Spleen (tissue), 7 donors: ENCODE results near the gene IKBKG.

ENCODE experiments used
- POLR2A ChIP-seq, 3 donors: fragments of 450-650 bp; IDR thresholded peaks; one replicate each; pipeline ENCODE4 v1.5.1; 2017; ENCODE audit warnings: antibody characterized with exemption in 3 of 3, mild to moderate bottlenecking in 1 of 3
- TF ChIP-seq, protein P1 (sequence below), 11 experiments: fragments of 200-600 bp in 7 of 11; fragments of 450-650 bp in 4 of 11; sonication (generic) in 4 of 11; IDR thresholded peaks in 8 of 11; conservative IDR thresholded peaks in 3 of 11; 1 replicate in 7 of 11; 2 replicates in 4 of 11; pipeline versions ENCODE4 v1.4.0 to v1.8.0; 2016 to 2021; ENCODE audit warnings: antibody characterized with exemption in 11 of 11, inconsistent platforms in 4 of 11, mild to moderate bottlenecking in 1 of 11
- donor health status: DM: no; HTN: no; CAD: no; lungs with moderate emphysema.
- donor health status: DM: no; HTN: no; CAD: no.
- donor health status: DM: no; HTN: no; CAD: no.

DNA sequence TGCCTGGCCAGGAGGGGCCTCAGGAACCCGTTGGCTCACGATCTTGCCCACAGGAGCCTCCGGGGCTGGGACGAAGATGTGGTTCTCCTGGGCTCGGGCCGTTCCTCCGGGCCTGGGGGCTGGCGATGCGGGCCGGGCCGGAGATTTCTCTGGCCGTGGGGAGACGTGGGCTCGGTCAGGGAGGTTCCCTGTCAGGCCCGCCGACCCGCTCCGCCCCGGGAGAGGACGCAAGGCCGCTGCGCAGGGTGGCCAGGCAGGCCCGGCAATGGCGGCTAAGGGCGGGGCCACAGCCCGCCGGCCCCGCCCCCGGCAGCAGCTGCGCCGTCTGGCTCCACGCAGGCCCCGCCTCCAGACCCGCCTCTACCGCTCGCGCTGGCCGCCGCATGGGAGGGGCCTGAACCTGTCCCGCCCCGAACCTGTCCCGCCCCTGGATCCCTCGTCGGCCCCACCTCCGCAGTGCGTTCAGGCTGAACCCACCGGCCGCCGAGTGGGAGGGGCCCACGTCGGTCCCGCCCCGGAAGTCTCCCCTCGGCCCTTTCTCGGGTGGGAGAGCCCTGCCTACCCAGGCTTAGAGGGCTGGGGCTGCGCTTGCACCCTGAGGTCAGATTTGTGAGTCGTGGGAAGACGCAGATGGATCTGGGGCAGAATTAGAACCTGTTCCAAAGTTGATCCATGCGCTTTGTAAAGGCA lies 31.3 kb upstream of the IKBKG start, which contains the start of gene FAM3A:
- TF ChIP-seq, protein P1, sequence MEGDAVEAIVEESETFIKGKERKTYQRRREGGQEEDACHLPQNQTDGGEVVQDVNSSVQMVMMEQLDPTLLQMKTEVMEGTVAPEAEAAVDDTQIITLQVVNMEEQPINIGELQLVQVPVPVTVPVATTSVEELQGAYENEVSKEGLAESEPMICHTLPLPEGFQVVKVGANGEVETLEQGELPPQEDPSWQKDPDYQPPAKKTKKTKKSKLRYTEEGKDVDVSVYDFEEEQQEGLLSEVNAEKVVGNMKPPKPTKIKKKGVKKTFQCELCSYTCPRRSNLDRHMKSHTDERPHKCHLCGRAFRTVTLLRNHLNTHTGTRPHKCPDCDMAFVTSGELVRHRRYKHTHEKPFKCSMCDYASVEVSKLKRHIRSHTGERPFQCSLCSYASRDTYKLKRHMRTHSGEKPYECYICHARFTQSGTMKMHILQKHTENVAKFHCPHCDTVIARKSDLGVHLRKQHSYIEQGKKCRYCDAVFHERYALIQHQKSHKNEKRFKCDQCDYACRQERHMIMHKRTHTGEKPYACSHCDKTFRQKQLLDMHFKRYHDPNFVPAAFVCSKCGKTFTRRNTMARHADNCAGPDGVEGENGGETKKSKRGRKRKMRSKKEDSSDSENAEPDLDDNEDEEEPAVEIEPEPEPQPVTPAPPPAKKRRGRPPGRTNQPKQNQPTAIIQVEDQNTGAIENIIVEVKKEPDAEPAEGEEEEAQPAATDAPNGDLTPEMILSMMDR (IDR thresholded peaks at IDR 0.05 in 8 of 11, conservative IDR thresholded peaks at IDR 0.05 in 3 of 11) = no peak
- peak in 2 of 3 donors; percentile 68 to 69 for TF ChIP-seq POLR2A (IDR thresholded peaks at IDR 0.05)
